Upper lobe of left lung (tissue), 6 donors: Measurements from ENCODE around the gene CDH20. TPM values are rescaled to one million over a fixed set of nuclear protein-coding genes. Genes with fewer than 3 reads are reported as not detected.

Experiments used
- ATAC-seq, 2 donors: fragments of 200-7000 bp; cut with Tn5 transposase; one replicate each; pipeline ENCODE4 v1.9.1; 2022; ENCODE audit warnings: mild to moderate bottlenecking in 2 of 2, moderate library complexity in 2 of 2; ENCODE audit not compliant: low FRiP score in 2 of 2
- DNase-seq, 2 donors: peaks; one replicate each; pipeline ENCODE4 v3.0.0-alpha.2; 2019 to 2020
- H3K27ac ChIP-seq, 4 donors: fragments of 200-600 bp; sonication (generic); one replicate each; pipeline ENCODE4 v1.5.1; 2016 to 2019
- H3K27me3 ChIP-seq, 4 donors: fragments of 200-600 bp; sonication (generic); one replicate each; pipeline ENCODE4 v1.5.1; 2017 to 2019
- H3K36me3 ChIP-seq, 4 donors: fragments of 200-600 bp; sonication (generic); one replicate each; pipeline ENCODE4 v1.5.1; 2016 to 2019
- H3K4me1 ChIP-seq, 4 donors: fragments of 200-600 bp; sonication (generic); one replicate each; pipeline ENCODE4 v1.5.1; 2018 to 2019
- H3K4me3 ChIP-seq, 4 donors: fragments of 200-600 bp; sonication (generic); one replicate each; pipeline ENCODE4 v1.5.1; 2017 to 2019; ENCODE audit warnings: mild to moderate bottlenecking in 2 of 4, moderate library complexity in 1 of 4
- H3K9me3 ChIP-seq, 4 donors: fragments of 200-600 bp; sonication (generic); one replicate each; pipeline ENCODE4 v1.5.1; 2018 to 2019
- CTCF ChIP-seq, 6 experiments: fragments of 450-650 bp in 4 of 6; fragments of 200-600 bp in 2 of 6; sonication (generic) in 2 of 6; IDR thresholded peaks; one replicate each; pipeline ENCODE4 v1.5.1; 2016 to 2019; ENCODE audit warnings: antibody characterized with exemption in 6 of 6
- EP300 ChIP-seq, 4 donors: sonication (generic); formaldehyde crosslinking; IDR thresholded peaks; one replicate each; pipeline ENCODE4 v1.5.1; 2017; ENCODE audit warnings: antibody characterized with exemption in 4 of 4, control low read depth in 2 of 4
- POLR2A ChIP-seq, 4 donors: fragments of 450-650 bp; IDR thresholded peaks; one replicate each; pipeline ENCODE4 v1.5.1; 2016 to 2017; ENCODE audit warnings: antibody characterized with exemption in 4 of 4, mild to moderate bottlenecking in 2 of 4
- POLR2AphosphoS5 ChIP-seq, 2 donors: sonication (generic); formaldehyde crosslinking; IDR thresholded peaks; one replicate each; pipeline ENCODE4 v1.5.1; 2017; ENCODE audit warnings: antibody characterized with exemption in 2 of 2
- WGBS, 2 donors: methylation state at CpG; one replicate each; pipeline ENCODE4 v1.1.5; 2017 to 2018; 5-methylcytosine and 5-hydroxymethylcytosine counted together
- total RNA-seq, 6 donors: library from RNA; depleted of rRNA in 4 of 6; stranded (reverse); fragments of >200 nt in 4 of 6; gene quantifications; one replicate each; pipeline versions ENCODE4 v1.1.0 to v1.2.1, GENCODE V29; 2016 to 2021
- donor health status: DM: no; HTN: no; CAD: no; lungs with moderate emphysema.
- donor health status: DM: no; HTN: yes; CAD: no; lungs with severe emphysema.

Gene CDH20
- total RNA-seq, 6 donors from 2014 or later, result 0.06 to 0.07 TPM; not detected in 4

- H3K27me3 ChIP-seq, result no peaks in the 10 kb centered on the region
- TF ChIP-seq POLR2AphosphoS5 (IDR thresholded peaks at IDR 0.05) (no peak), CTCF (IDR thresholded peaks at IDR 0.05) (no peak), POLR2A (IDR thresholded peaks at IDR 0.05) (no peak), EP300 (IDR thresholded peaks at IDR 0.05) (no peak)
- H3K9me3 ChIP-seq, result no peaks in the 10 kb centered on the region
- H3K4me1 ChIP-seq, result no peaks in the 10 kb centered on the region
- DNase-seq, result no peak
- no peak overlapping the region for H3K27ac ChIP-seq
- WGBS, 2 donors, result 79 to 80% methylated on average over 1 of the region's 1 CpG
- no peaks in the 10 kb centered on the region for H3K36me3 ChIP-seq
- H3K4me3 ChIP-seq, result no peak overlapping the region
- ATAC-seq, result no peak
Observed at GRCh38 chr18:61352059-61352458, 18.8 kb downstream of the CDH20 start.

- Histone ChIP-seq H3K27ac (no peak overlapping the region), H3K27me3 (no peaks in the 10 kb centered on the region), H3K36me3 (no peaks in the 10 kb centered on the region), H3K4me1 (no peaks in the 10 kb centered on the region), H3K9me3 (peaks cover 0 to 5% (median 0%) of the 10 kb centered on the region in 4 donors), H3K4me3 (no peak overlapping the region)
- DNase-seq (no peak), ATAC-seq (no peak)
- no peak for TF ChIP-seq CTCF (IDR thresholded peaks at IDR 0.05)
- TF ChIP-seq EP300 (IDR thresholded peaks at IDR 0.05), result no peak
- no peak for TF ChIP-seq POLR2AphosphoS5 (IDR thresholded peaks at IDR 0.05)
- no peak for TF ChIP-seq POLR2A (IDR thresholded peaks at IDR 0.05)
Observed at GRCh38 chr18:61352611-61353010, 19.4 kb downstream of the CDH20 start.

DNA sequence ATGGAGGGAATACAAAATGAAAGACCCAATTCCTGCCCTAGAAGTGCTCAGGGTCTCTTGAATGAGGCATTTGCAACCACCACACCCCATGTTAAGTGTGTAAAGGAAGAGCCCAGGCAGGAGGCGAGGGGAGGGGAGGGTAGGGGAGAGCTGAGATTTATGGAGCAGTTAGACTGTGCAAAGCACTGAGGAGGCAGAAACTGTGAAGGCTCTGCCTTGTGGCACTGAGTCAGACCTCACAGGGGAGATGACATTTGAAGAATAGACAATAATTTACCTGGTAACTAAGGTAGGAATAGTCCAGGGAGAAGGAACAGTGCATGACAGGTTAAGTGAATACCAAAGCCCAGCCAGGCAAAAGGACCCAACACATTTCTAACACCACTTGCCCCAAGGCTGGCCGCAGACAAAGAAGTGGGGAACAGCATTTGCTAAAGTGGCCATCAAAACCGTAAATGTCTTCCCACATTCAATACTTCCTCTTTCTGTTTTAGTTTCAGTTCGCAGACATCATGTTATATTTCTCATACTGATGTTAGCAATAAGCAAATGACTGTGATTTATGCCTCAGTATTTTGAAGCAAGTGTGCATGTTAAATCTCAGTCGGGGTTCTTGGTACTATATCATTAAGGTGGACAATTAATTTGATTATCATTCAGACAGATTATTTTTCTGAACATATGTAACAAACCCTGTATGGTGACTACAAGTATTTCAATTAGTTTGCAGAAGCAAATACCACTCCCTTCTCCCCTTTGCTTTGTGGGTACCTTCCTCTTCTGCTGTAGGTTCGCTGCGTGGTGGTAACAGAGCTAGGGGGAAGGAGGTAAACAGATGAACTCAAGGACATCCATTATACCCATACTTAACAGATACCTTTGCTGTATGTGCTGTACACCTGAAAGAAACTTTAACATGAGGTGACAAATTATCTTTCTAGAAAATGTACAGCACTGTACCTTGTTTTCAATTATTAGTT lies 27.5 kb downstream of the CDH20 start:
- peaks cover 0 to 6% (median 0%) of the 10 kb centered on the region in 4 donors for H3K9me3 ChIP-seq
- H3K27me3 ChIP-seq, result no peaks in the 10 kb centered on the region
- H3K36me3 ChIP-seq, result no peaks in the 10 kb centered on the region
- 52 to 60% methylated on average over 7 of the region's 7 CpGs for WGBS, 2 donors
- no peaks in the 10 kb centered on the region for H3K4me1 ChIP-seq
- TF ChIP-seq CTCF (IDR thresholded peaks at IDR 0.05) (no peak), POLR2AphosphoS5 (IDR thresholded peaks at IDR 0.05) (no peak), EP300 (IDR thresholded peaks at IDR 0.05) (no peak), POLR2A (IDR thresholded peaks at IDR 0.05) (no peak)
- ATAC-seq (no peak), DNase-seq (no peak)
- H3K27ac ChIP-seq, result no peak overlapping the region
- H3K4me3 ChIP-seq, result no peak overlapping the region

DNA sequence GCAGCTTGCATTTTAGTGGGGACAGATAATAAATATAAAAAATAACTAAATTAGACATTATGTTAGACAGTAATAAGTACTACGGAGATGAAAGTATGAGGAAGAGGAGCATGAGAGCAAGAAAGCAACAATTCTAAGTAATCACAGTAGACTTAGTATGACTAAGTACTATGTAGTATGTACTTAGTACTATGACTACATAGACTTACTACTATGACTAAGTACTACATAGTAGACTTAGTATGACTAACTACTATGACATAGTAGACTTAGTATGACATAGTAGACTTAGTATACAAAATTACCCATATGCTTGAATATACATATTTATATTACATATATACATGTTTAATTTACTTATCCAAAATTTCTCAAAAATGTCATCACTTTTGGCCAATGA lies 29.3 kb downstream of the CDH20 start:
- WGBS, 2 donors, result 85 to 89% methylated on average over 1 of the region's 1 CpG
- ATAC-seq (no peak), DNase-seq (no peak)
- TF ChIP-seq CTCF (IDR thresholded peaks at IDR 0.05) (no peak), POLR2AphosphoS5 (IDR thresholded peaks at IDR 0.05) (no peak), POLR2A (IDR thresholded peaks at IDR 0.05) (no peak), EP300 (IDR thresholded peaks at IDR 0.05) (no peak)
- H3K27me3 ChIP-seq, result no peaks in the 10 kb centered on the region
- H3K36me3 ChIP-seq, result no peaks in the 10 kb centered on the region
- peaks cover 0 to 2% (median 0%) of the 10 kb centered on the region in 4 donors for H3K9me3 ChIP-seq
- no peak overlapping the region for H3K27ac ChIP-seq
- H3K4me1 ChIP-seq, result no peaks in the 10 kb centered on the region
- H3K4me3 ChIP-seq, result no peak overlapping the region
